HCT116 (cell line): ENCODE results near the gene RARG. TPM values are rescaled to one million over a fixed set of nuclear protein-coding genes. Genes with fewer than 3 reads are reported as not detected.

ENCODE experiments used
- ATAC-seq: fragments of 200-7000 bp; cut with Tn5 transposase; 2 replicates; pipeline ENCODE4 v1.9.1; 2020; ENCODE audit warnings: mild to moderate bottlenecking, moderate library complexity
- BruUV-seq: library from RNA; stranded (reverse); fragments of 400-500 nt; replicated peaks from 2 replicates; lab custom pipeline; 2021; lab: Mats Ljungman, UMichigan
- CTCF ChIA-PET: fragments of 300-600 bp; sonication (Branson Sonifier 250); formaldehyde crosslinking; loops from one replicate; lab custom pipeline; 2021; ENCODE audit warnings: antibody characterized with exemption; lab: Charles Lee
- POLR2A ChIA-PET: fragments of 300-600, 350-600 bp; sonication (Branson Sonifier 250); formaldehyde crosslinking; loops from one replicate; lab custom pipeline; 2021; ENCODE audit warnings: antibody characterized with exemption; lab: Charles Lee
- RAD21 ChIA-PET, 2 experiments: fragments of 300-600 bp; sonication (Branson Sonifier 250); formaldehyde crosslinking; loops; one replicate each; lab custom pipeline; 2023; ENCODE audit warnings: low total read pairs in 2 of 2; ENCODE audit not compliant: uncharacterized antibody in 2 of 2, unreplicated experiment in 2 of 2, low non-redundant PET in 1 of 2; lab: Charles Lee
- DNase-seq: peaks from one replicate; pipeline ENCODE4 v3.0.0-alpha.2; 2010; ENCODE audit warnings: low read depth, low spot score
- H2AFZ ChIP-seq: fragments of 200-600 bp; shearing (Covaris generic), sonication (generic); 2 replicates; pipeline ENCODE4 v1.6.1; 2017; ENCODE audit warnings: low read depth, mixed run types, mixed read lengths, antibody characterized with exemption, low read length; ENCODE audit not compliant: poor library complexity, severe bottlenecking
- H3K27ac ChIP-seq: 2 replicates; pipeline ENCODE4 v1.5.1; 2012; ENCODE audit warnings: low read depth, low read length
- H3K27me3 ChIP-seq: fragments of 200-600 bp; sonication (generic); 2 replicates; pipeline ENCODE4 v1.6.1; 2016; ENCODE audit warnings: mixed run types, low read length, mixed read lengths; ENCODE audit not compliant: insufficient read depth
- H3K36me3 ChIP-seq, 2 experiments: fragments of 200-500 bp in 1 of 2; fragments of 200-600 bp in 1 of 2; sonication (Bioruptor generic) in 1 of 2; sonication (generic) in 1 of 2; 2 replicates each; pipeline versions ENCODE4 v1.5.1 to v1.6.1; 2014 to 2016; ENCODE audit warnings: low read length in 2 of 2, inconsistent platforms in 1 of 2, mixed read lengths in 1 of 2, mixed run types in 1 of 2; ENCODE audit not compliant: insufficient read depth in 2 of 2, control insufficient read depth in 1 of 2
- H3K4me1 ChIP-seq, 2 experiments: fragments of 200-600 bp in 1 of 2; sonication (generic) in 1 of 2; 2 replicates each; pipeline versions ENCODE4 v1.5.1 to v1.6.1; 2012 to 2017; ENCODE audit warnings: low read length in 2 of 2, inconsistent platforms in 1 of 2, mild to moderate bottlenecking in 1 of 2, mixed read lengths in 1 of 2, mixed run types in 1 of 2, moderate library complexity in 1 of 2; ENCODE audit not compliant: insufficient read depth in 2 of 2, control insufficient read depth in 1 of 2
- H3K4me2 ChIP-seq: fragments of 200-600 bp; sonication (generic); 2 replicates; pipeline ENCODE4 v1.6.1; 2017; ENCODE audit warnings: mixed run types, low read length, mixed read lengths
- H3K4me3 ChIP-seq, 2 experiments: fragments of 200-600 bp in 1 of 2; sonication (generic) in 1 of 2; replicated peaks in 1 of 2; 2 replicates each; pipeline ENCODE4 v1.5.1; 2011 to 2016; ENCODE audit warnings: low read length in 2 of 2, control low read depth in 1 of 2, low read depth in 1 of 2, mild to moderate bottlenecking in 1 of 2, mixed read lengths in 1 of 2, mixed run types in 1 of 2
- H3K79me2 ChIP-seq: fragments of 200-600 bp; sonication (generic); 2 replicates; pipeline ENCODE4 v1.6.1; 2017; ENCODE audit warnings: mild to moderate bottlenecking, mixed run types, low read length, moderate library complexity, mixed read lengths; ENCODE audit not compliant: insufficient read depth
- H3K9ac ChIP-seq: fragments of 200-600 bp; sonication (generic); 2 replicates; pipeline ENCODE4 v1.6.1; 2016; ENCODE audit warnings: low read length, mixed read lengths
- H3K9me2 ChIP-seq: fragments of 200-600 bp; sonication (generic), shearing (Covaris generic); 2 replicates; pipeline ENCODE4 v1.6.1; 2017; ENCODE audit warnings: mixed run types, mild to moderate bottlenecking, moderate library complexity; ENCODE audit not compliant: insufficient read depth
- H3K9me3 ChIP-seq, 2 experiments: fragments of 200-500 bp in 1 of 2; fragments of 200-600 bp in 1 of 2; sonication (Bioruptor generic) in 1 of 2; sonication (generic) in 1 of 2; 2 replicates each; pipeline ENCODE4 v1.6.1; 2014 to 2017; ENCODE audit warnings: low read length in 2 of 2, mixed read lengths in 2 of 2, inconsistent platforms in 1 of 2, low read depth in 1 of 2, mild to moderate bottlenecking in 1 of 2, mixed run types in 1 of 2, moderate library complexity in 1 of 2; ENCODE audit not compliant: control insufficient read depth in 1 of 2, insufficient read depth in 1 of 2
- H4K20me1 ChIP-seq: fragments of 200-600 bp; sonication (generic), shearing (Covaris generic); 2 replicates; pipeline ENCODE4 v1.6.1; 2017; ENCODE audit warnings: mixed run types, mild to moderate bottlenecking, moderate library complexity; ENCODE audit not compliant: insufficient read depth
- CEBPB ChIP-seq: IDR thresholded peaks from 2 replicates; pipeline ENCODE4 v1.6.1; 2012; ENCODE audit warnings: low read depth
- EGR1 ChIP-seq: IDR thresholded peaks from 2 replicates; pipeline ENCODE4 v1.6.1; 2012; ENCODE audit warnings: low read depth
- ELF1 ChIP-seq: IDR thresholded peaks from 2 replicates; pipeline ENCODE4 v1.6.1; 2012; ENCODE audit warnings: low read depth, borderline replicate concordance
- EZH2 ChIP-seq: fragments of 200-600 bp; sonication (generic); IDR thresholded peaks from 2 replicates; pipeline ENCODE4 v1.6.1; 2017; ENCODE audit warnings: antibody characterized with exemption, mixed run types
- EZH2phosphoT487 ChIP-seq: fragments of 200-600 bp; IDR thresholded peaks from 2 replicates; pipeline ENCODE4 v1.6.1; 2018; ENCODE audit warnings: antibody characterized with exemption, borderline replicate concordance
- FOSL1 ChIP-seq: IDR thresholded peaks from 2 replicates; pipeline ENCODE4 v1.6.1; 2012; ENCODE audit warnings: low read depth
- JUND ChIP-seq: IDR thresholded peaks from 2 replicates; pipeline ENCODE4 v1.6.1; 2012
- POLR2AphosphoS5 ChIP-seq: IDR thresholded peaks from 2 replicates; pipeline ENCODE4 v1.6.1; 2011; ENCODE audit warnings: mild to moderate bottlenecking, low read depth, low read length, moderate library complexity
- RAD21 ChIP-seq: IDR thresholded peaks from 2 replicates; pipeline ENCODE4 v1.6.1; 2012; ENCODE audit warnings: low read depth, mild to moderate bottlenecking
- SP1 ChIP-seq: IDR thresholded peaks from 2 replicates; pipeline ENCODE4 v1.6.1; 2012; ENCODE audit warnings: low read depth
- SRF ChIP-seq: IDR thresholded peaks from 2 replicates; pipeline ENCODE4 v1.6.1; 2012; ENCODE audit warnings: low read depth
- YY1 ChIP-seq: IDR thresholded peaks from 2 replicates; pipeline ENCODE4 v1.6.1; 2011; ENCODE audit warnings: low read length, low read depth, moderate library complexity, mild to moderate bottlenecking; ENCODE audit not compliant: insufficient replicate concordance; ENCODE audit errors: extremely low read depth
- ZFX ChIP-seq: fragments of 450-650 bp; IDR thresholded peaks from 2 replicates; pipeline ENCODE4 v1.6.1; 2017
- ZNF274 ChIP-seq: fragments of 200-500 bp; sonication (Bioruptor generic); IDR thresholded peaks from 2 replicates; pipeline ENCODE4 v1.6.1; 2014; ENCODE audit warnings: mild to moderate bottlenecking, low read depth, low read length, inconsistent platforms
- intact Hi-C: fragments of 100-400 bp; cut with micrococcal nuclease; formaldehyde crosslinking; loops from 2 replicates; pipeline ENCODE4 v1.10.0; 2022
- total RNA-seq: library from RNA; stranded (reverse); gene quantifications from one replicate; pipeline ENCODE4 v1.2.1, GENCODE V29; 2021; ENCODE audit not compliant: unreplicated experiment
- TF ChIP-seq, protein P1 (sequence below): IDR thresholded peaks from 2 replicates; pipeline ENCODE4 v1.6.1; 2012
- TF ChIP-seq, protein P2 (sequence below): IDR thresholded peaks from 2 replicates; pipeline ENCODE4 v1.6.1; 2012; ENCODE audit warnings: low read depth
- TF ChIP-seq, protein P3 (sequence below): IDR thresholded peaks from 2 replicates; pipeline ENCODE4 v1.6.1; 2012

The RARG gene
- total RNA-seq, 1 experiment from 2014 or later: 68.9 TPM

DNA sequence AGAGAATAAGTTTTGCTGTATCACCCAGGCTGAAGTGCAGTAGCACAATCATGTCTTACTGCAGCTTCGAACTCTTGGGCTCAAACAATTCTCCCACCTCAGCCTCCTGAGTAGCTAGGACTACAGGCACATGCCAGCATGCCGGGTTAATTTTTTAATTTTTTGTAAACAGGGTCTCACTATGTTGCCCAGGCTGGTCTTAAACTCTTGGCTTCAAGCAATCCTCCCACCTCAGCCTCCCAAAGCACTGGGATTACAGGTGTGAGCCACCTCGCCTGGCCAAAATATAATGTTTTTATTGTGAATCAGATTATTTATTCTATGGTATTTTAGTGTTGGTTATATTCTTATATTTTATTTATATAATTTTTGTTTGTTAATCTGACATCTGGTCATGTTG is 55.3 kb downstream of the RARG start:
- peaks cover 21 to 52% of the 10 kb centered on the region in 2 experiments; a peak in 3 of 4 replicates for H3K4me1 ChIP-seq
- peaks cover 8% of the 10 kb centered on the region for H3K79me2 ChIP-seq
- no peaks in the 10 kb centered on the region for H3K27me3 ChIP-seq
- H3K9me3 ChIP-seq: no peaks in the 10 kb centered on the region
- H4K20me1 ChIP-seq: no peaks in the 10 kb centered on the region
- H3K36me3 ChIP-seq: peaks cover 0 to 1% of the 10 kb centered on the region in 2 experiments; a peak in 1 of 4 replicates
- H3K9ac ChIP-seq: no peak overlapping the region
- ChIA-PET POLR2A (no interaction called here), RAD21 (no interaction called here), CTCF (no interaction called here)
- no peak overlapping the region for H3K27ac ChIP-seq
- no peak for DNase-seq
- ATAC-seq: no peak
- BruUV-seq: no TSS peak
- H3K4me3 ChIP-seq: no peak overlapping the region
- H3K4me2 ChIP-seq: no peak overlapping the region
- H2AFZ ChIP-seq: no peak overlapping the region
- intact Hi-C loops: no loop called here
- H3K9me2 ChIP-seq: no peaks in the 10 kb centered on the region
- TF ChIP-seq CEBPB (no peak), EGR1 (no peak), ZNF274 (no peak), SRF (no peak), YY1 (no peak)
- TF ChIP-seq, protein P1, sequence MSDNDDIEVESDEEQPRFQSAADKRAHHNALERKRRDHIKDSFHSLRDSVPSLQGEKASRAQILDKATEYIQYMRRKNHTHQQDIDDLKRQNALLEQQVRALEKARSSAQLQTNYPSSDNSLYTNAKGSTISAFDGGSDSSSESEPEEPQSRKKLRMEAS: no peak

DNA sequence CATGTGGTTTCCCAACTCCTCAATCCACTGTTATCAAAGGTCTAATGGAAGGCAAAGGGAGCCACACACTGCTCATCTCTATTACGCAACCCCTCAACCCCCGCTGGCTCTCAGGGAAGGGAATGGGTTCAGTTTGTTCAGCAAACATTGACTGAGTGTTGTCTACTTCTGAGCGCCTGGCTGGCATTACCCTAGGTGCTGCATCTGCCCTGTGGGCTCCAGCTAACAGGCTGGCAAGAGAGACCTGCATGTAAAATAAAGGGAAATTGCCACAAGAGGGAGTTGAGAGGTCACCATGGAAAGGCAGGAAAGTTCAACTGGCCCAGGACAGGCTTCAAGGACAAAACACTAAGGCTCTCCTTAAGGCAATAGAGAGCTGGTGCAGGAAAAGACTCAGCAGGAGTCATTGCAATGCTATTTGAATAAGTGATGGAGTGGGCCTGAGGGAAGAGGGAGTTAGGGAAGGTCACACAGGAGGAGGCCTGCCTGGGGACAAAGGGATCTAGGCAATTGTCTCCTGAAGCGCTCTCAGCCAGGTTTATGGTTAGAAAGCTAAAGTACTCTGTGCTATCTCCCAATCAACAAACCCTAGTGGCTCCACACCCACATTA is 57.0 kb downstream of the RARG start:
- Histone ChIP-seq H3K4me1 (peaks cover 28 to 58% of the 10 kb centered on the region in 2 experiments; a peak in 3 of 4 replicates), H2AFZ (no peak overlapping the region), H4K20me1 (no peaks in the 10 kb centered on the region), H3K9me3 (no peaks in the 10 kb centered on the region), H3K27me3 (no peaks in the 10 kb centered on the region), H3K4me2 (0 out of 2 replicates have a peak overlapping the region, but pooled peaks have one; percentile 8), H3K36me3 (no peaks in the 10 kb centered on the region), H3K9ac (no peak overlapping the region), H3K79me2 (no peaks in the 10 kb centered on the region; the same call in 1 of the 2 replicates), H3K27ac (no peak overlapping the region), H3K9me2 (no peaks in the 10 kb centered on the region), H3K4me3 (no peak overlapping the region)
- intact Hi-C loops: no loop called here
- CTCF ChIA-PET: interaction anchor here (1.1 to 1.8 kb wide), 3 partner anchors 10 to 109 kb away, joined by 3 to 5 read pairs (median 5); no protein-coding TSS in a partner anchor
- POLR2A ChIA-PET: no interaction called here
- RAD21 ChIA-PET: interaction anchor here in 1 of 2 experiments (1.1 kb wide), 1 partner anchor 23 kb away, joined by 3 read pairs; no protein-coding TSS in a partner anchor
- no peak for DNase-seq
- BruUV-seq: no TSS peak
- peak; percentile 74 for ATAC-seq
- peak; percentile 52 for TF ChIP-seq RAD21
- TF ChIP-seq, protein P2, sequence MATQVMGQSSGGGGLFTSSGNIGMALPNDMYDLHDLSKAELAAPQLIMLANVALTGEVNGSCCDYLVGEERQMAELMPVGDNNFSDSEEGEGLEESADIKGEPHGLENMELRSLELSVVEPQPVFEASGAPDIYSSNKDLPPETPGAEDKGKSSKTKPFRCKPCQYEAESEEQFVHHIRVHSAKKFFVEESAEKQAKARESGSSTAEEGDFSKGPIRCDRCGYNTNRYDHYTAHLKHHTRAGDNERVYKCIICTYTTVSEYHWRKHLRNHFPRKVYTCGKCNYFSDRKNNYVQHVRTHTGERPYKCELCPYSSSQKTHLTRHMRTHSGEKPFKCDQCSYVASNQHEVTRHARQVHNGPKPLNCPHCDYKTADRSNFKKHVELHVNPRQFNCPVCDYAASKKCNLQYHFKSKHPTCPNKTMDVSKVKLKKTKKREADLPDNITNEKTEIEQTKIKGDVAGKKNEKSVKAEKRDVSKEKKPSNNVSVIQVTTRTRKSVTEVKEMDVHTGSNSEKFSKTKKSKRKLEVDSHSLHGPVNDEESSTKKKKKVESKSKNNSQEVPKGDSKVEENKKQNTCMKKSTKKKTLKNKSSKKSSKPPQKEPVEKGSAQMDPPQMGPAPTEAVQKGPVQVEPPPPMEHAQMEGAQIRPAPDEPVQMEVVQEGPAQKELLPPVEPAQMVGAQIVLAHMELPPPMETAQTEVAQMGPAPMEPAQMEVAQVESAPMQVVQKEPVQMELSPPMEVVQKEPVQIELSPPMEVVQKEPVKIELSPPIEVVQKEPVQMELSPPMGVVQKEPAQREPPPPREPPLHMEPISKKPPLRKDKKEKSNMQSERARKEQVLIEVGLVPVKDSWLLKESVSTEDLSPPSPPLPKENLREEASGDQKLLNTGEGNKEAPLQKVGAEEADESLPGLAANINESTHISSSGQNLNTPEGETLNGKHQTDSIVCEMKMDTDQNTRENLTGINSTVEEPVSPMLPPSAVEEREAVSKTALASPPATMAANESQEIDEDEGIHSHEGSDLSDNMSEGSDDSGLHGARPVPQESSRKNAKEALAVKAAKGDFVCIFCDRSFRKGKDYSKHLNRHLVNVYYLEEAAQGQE: no peak
- no peak for TF ChIP-seq EZH2phosphoT487
- TF ChIP-seq SP1: no peak
- TF ChIP-seq ELF1: no peak
- TF ChIP-seq JUND: no peak
- TF ChIP-seq EZH2: no peak
- no peak for TF ChIP-seq POLR2AphosphoS5
- TF ChIP-seq FOSL1: no peak
- no peak for TF ChIP-seq ZNF274
- peak; percentile 38; the same call in 1 of the 2 replicates for TF ChIP-seq CEBPB
- TF ChIP-seq, protein P1: no peak
- TF ChIP-seq YY1: no peak
- TF ChIP-seq, protein P3, sequence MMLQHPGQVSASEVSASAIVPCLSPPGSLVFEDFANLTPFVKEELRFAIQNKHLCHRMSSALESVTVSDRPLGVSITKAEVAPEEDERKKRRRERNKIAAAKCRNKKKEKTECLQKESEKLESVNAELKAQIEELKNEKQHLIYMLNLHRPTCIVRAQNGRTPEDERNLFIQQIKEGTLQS: no peak
- no peak for TF ChIP-seq ZFX
